A172 (cell line): Measurements from ENCODE around the gene TNFAIP3. TPM values are rescaled to one million over a fixed set of nuclear protein-coding genes. Genes with fewer than 3 reads are reported as not detected.

Experiments used
- DNase-seq: peaks from one replicate; pipeline ENCODE4 v3.0.0-alpha.2; 2015; ENCODE audit warnings: low spot score
- total RNA-seq: library from RNA; depleted of rRNA; stranded (reverse); fragments of >200 nt; shearing (Covaris generic); gene quantifications from 2 replicates; pipeline ENCODE4 v1.2.3, GENCODE V29; 2014; rRNA removed

The TNFAIP3 gene
- total RNA-seq, 1 experiment from 2014 or later: 1.6 TPM

DNA sequence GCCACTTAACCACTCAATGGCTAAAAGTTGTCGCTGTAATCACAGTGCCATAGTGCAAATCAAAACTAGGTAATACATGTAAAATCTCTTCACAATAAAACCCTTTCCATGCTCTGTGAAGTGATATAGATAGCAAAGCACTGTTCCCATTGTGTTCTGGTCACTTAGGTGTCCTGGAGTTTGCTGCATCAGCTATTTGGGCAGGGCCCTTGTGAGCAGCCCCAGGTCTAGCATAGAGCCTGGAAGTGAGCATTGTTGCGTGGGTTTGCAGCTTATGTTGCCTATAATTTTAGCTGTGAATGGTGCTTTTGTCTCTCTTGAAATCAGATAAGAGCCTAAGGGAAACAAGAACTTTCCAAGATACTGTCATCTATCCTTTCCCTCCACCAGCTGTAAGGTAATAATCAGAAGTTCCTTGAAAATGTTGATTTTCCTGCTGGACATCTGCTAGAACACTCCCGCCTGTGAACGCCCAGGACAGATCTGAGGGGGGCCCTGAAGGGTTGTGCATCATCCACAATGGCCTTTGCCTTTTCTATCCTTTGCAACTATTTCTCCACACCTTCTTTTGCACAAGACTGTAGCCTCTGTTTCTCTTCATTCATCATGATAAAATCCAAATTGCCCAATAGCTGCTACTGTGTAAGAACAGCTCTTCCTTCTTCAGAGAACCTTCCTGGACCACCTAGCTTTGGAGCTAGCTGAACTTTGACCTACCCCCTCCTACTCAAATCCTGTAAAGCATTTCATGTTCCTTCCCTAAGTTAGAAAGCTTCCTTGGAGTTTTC, 57.0 kb downstream of the TNFAIP3 start:
- no peak for DNase-seq

DNA sequence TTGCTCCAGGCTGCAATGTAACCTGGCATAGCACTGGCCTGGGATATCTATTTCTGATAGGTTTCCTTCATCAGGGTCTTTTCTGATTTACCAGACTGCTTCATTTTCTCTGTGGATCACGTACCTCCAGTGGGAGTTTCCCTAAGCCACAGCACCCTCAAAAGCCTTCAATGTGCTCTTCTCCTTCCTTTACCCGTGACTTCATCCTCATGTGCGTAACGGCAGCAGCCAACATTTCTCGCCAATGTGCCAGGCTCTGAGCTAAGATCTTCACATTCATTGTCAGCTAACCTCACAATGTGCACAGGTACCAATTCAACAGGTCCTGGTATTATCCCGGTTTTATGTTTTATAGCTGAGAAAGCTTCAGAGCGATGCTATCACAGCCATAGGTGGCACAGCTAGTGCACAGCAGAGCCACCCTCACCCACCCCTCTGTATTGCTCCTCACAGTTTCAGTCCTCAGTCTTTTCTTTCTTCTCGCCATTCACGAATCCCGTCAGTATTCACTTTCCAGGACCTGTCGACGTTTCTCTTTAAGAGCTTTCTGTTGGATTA, 58.2 kb downstream of the TNFAIP3 start:
- DNase-seq: no peak

GRCh38 chr6:137926207-137926731, 59.2 kb downstream of the TNFAIP3 start:
- DNase-seq: peak; percentile 74

DNA sequence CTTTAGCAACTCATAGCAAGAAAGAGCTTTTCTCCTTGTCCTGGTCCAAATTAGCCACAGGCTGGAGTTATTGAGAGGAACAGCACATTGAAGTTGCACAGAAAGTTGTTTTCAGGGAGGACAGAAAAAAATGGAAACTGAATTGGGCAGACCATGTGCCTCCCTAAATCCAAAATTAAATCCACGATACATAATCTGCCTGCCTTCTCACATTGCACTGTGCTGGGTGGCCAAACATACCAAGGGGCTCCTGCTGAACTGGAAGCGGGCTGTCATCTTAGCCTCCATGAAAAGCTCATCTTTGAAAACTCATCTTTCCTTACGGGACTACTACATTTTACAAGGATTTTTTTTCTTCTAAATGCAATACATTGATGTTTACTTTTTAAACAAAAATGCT, 59.9 kb downstream of the TNFAIP3 start:
- DNase-seq: no peak

- peak; percentile 40 for DNase-seq
Measured at GRCh38 chr6:137927777-137928218, 60.7 kb downstream of the TNFAIP3 start.

- no peak for DNase-seq
Measured at GRCh38 chr6:137928286-137928685, 61.2 kb downstream of the TNFAIP3 start.

GRCh38 chr6:137931849-137932465, 64.9 kb downstream of the TNFAIP3 start:
- DNase-seq: no peak

Other genes starting within 250 kb of the TNFAIP3 start
- 71.5 and 96.5 TPM in 2 replicates for gene PERP, start 240.2 kb downstream of the TNFAIP3 start, total RNA-seq